ENCODE measurements around the gene PRR35. TPM values are rescaled to one million over a fixed set of nuclear protein-coding genes. Genes with fewer than 3 reads are reported as not detected.
"Not testable (repeated sequence)": the region's sequence is repeated elsewhere in the genome, so short reads cannot be mapped to it uniquely, and the experiment has no call there.

PRR35 gene
- total RNA-seq, 3 donors from 2014 or later = 0.08 to 0.11 (median 0.10) TPM

- no peaks in the 10 kb centered on the region for H3K9me3 Mint-ChIP-seq
- ATAC-seq (no peak), DNase-seq (no peak)
- H3K4me1 Mint-ChIP-seq (ENCODE audit: low read depth) = peaks cover 30% of the 10 kb centered on the region
- no peaks in the 10 kb centered on the region for H3K27me3 Mint-ChIP-seq (ENCODE audit: low read depth)
- no peak overlapping the region for H3K4me3 Mint-ChIP-seq
- H3K36me3 Mint-ChIP-seq (ENCODE audit: insufficient read depth) = peaks cover 5% of the 10 kb centered on the region
Observed at GRCh38 chr16:593406-593805, 33.2 kb downstream of the PRR35 start.

GRCh38 chr16:593807-594206, 33.6 kb downstream of the PRR35 start:
- no peaks in the 10 kb centered on the region for H3K27me3 Mint-ChIP-seq (ENCODE audit: low read depth)
- ATAC-seq = no peak
- H3K9me3 Mint-ChIP-seq = no peaks in the 10 kb centered on the region
- peaks cover 28% of the 10 kb centered on the region for H3K4me1 Mint-ChIP-seq (ENCODE audit: low read depth)
- no peak for DNase-seq
- H3K36me3 Mint-ChIP-seq (ENCODE audit: insufficient read depth) = peaks cover 5% of the 10 kb centered on the region
- no peak overlapping the region for H3K4me3 Mint-ChIP-seq

- DNase-seq (no peak), ATAC-seq (no peak)
- H3K4me1 Mint-ChIP-seq (ENCODE audit: low read depth) = peaks cover 28% of the 10 kb centered on the region
- H3K36me3 Mint-ChIP-seq (ENCODE audit: insufficient read depth) = peaks cover 5% of the 10 kb centered on the region
- H3K27me3 Mint-ChIP-seq (ENCODE audit: low read depth) = no peaks in the 10 kb centered on the region
- no peak overlapping the region for H3K4me3 Mint-ChIP-seq
- H3K9me3 Mint-ChIP-seq = no peaks in the 10 kb centered on the region
Observed at GRCh38 chr16:595094-595528, 34.9 kb downstream of the PRR35 start.

GRCh38 chr16:595942-596735, 35.9 kb downstream of the PRR35 start:
- no peaks in the 10 kb centered on the region for H3K27me3 Mint-ChIP-seq (ENCODE audit: low read depth)
- peaks cover 7% of the 10 kb centered on the region for H3K36me3 Mint-ChIP-seq (ENCODE audit: insufficient read depth)
- no peaks in the 10 kb centered on the region for H3K9me3 Mint-ChIP-seq
- ATAC-seq = no peak
- peaks cover 22% of the 10 kb centered on the region for H3K4me1 Mint-ChIP-seq (ENCODE audit: low read depth)
- no peak for DNase-seq
- no peak overlapping the region for H3K4me3 Mint-ChIP-seq

GRCh38 chr16:596736-597060, 36.5 kb downstream of the PRR35 start:
- no peak for DNase-seq
- Mint-ChIP-seq H3K27me3 (ENCODE audit: low read depth) (no peaks in the 10 kb centered on the region), H3K4me1 (ENCODE audit: low read depth) (peaks cover 19% of the 10 kb centered on the region), H3K4me3 (no peak overlapping the region), H3K9me3 (no peaks in the 10 kb centered on the region), H3K36me3 (ENCODE audit: insufficient read depth) (peaks cover 7% of the 10 kb centered on the region)
- ATAC-seq = no peak

GRCh38 chr16:597655-598054, 37.5 kb downstream of the PRR35 start:
- H3K4me1 Mint-ChIP-seq (ENCODE audit: low read depth) = peaks cover 13% of the 10 kb centered on the region
- not testable (repeated sequence) for ATAC-seq; H3K27me3 Mint-ChIP-seq (ENCODE audit: low read depth); H3K9me3 Mint-ChIP-seq; H3K4me3 Mint-ChIP-seq; H3K36me3 Mint-ChIP-seq (ENCODE audit: insufficient read depth); DNase-seq

GRCh38 chr16:598823-599739, 38.9 kb downstream of the PRR35 start:
- Mint-ChIP-seq H3K4me3 (no peak overlapping the region), H3K9me3 (no peaks in the 10 kb centered on the region), H3K36me3 (ENCODE audit: insufficient read depth) (peaks cover 5% of the 10 kb centered on the region), H3K4me1 (ENCODE audit: low read depth) (peaks cover 10% of the 10 kb centered on the region), H3K27me3 (ENCODE audit: low read depth) (no peaks in the 10 kb centered on the region)
- ATAC-seq (no peak), DNase-seq (no peak)

- Mint-ChIP-seq H3K9me3 (no peaks in the 10 kb centered on the region), H3K27me3 (ENCODE audit: low read depth) (no peaks in the 10 kb centered on the region), H3K36me3 (ENCODE audit: insufficient read depth) (peaks cover 4% of the 10 kb centered on the region), H3K4me1 (ENCODE audit: low read depth) (peaks cover 8% of the 10 kb centered on the region), H3K4me3 (no peak overlapping the region)
- ATAC-seq (no peak), DNase-seq (no peak)
Observed at GRCh38 chr16:600781-601180, 40.6 kb downstream of the PRR35 start.

- Mint-ChIP-seq H3K36me3 (ENCODE audit: insufficient read depth) (peaks cover 2% of the 10 kb centered on the region), H3K4me1 (ENCODE audit: low read depth) (peaks cover 6% of the 10 kb centered on the region), H3K9me3 (no peaks in the 10 kb centered on the region), H3K27me3 (ENCODE audit: low read depth) (no peaks in the 10 kb centered on the region), H3K4me3 (no peak overlapping the region)
- DNase-seq (no peak), ATAC-seq (no peak)
Observed at GRCh38 chr16:603933-604332, 43.7 kb downstream of the PRR35 start.

- no peak for ATAC-seq
- H3K4me1 Mint-ChIP-seq (ENCODE audit: low read depth) = peaks cover 10% of the 10 kb centered on the region
Observed at GRCh38 chr16:606656-607307, 46.6 kb downstream of the PRR35 start.

GRCh38 chr16:608019-608418, 47.8 kb downstream of the PRR35 start:
- DNase-seq (no peak), ATAC-seq (peak; percentile 74 to 78)
- peaks cover 10% of the 10 kb centered on the region for H3K4me1 Mint-ChIP-seq (ENCODE audit: low read depth)
- no peaks in the 10 kb centered on the region for H3K27me3 Mint-ChIP-seq (ENCODE audit: low read depth)
- no peaks in the 10 kb centered on the region for H3K9me3 Mint-ChIP-seq
- H3K36me3 Mint-ChIP-seq (ENCODE audit: insufficient read depth) = no peaks in the 10 kb centered on the region
- H3K4me3 Mint-ChIP-seq = no peak overlapping the region

More at GRCh38 chr16:606656-607307, 46.6 kb downstream of the PRR35 start:
- Mint-ChIP-seq H3K9me3 (no peaks in the 10 kb centered on the region), H3K4me3 (no peak overlapping the region), H3K36me3 (ENCODE audit: insufficient read depth) (no peaks in the 10 kb centered on the region), H3K27me3 (ENCODE audit: low read depth) (no peaks in the 10 kb centered on the region)
- DNase-seq = no peak

- peaks cover 8% of the 10 kb centered on the region for H3K4me1 Mint-ChIP-seq (ENCODE audit: low read depth)
- H3K36me3 Mint-ChIP-seq (ENCODE audit: insufficient read depth) = peaks cover 4% of the 10 kb centered on the region
- DNase-seq (no peak), ATAC-seq (no peak)
- no peaks in the 10 kb centered on the region for H3K9me3 Mint-ChIP-seq
- H3K4me3 Mint-ChIP-seq = no peak overlapping the region
- no peaks in the 10 kb centered on the region for H3K27me3 Mint-ChIP-seq (ENCODE audit: low read depth)
Observed at GRCh38 chr16:609316-609715, 49.1 kb downstream of the PRR35 start.

- no peak for ATAC-seq
- H3K4me3 Mint-ChIP-seq = no peak overlapping the region
- no peaks in the 10 kb centered on the region for H3K9me3 Mint-ChIP-seq
- peaks cover 7% of the 10 kb centered on the region for H3K36me3 Mint-ChIP-seq (ENCODE audit: insufficient read depth)
- H3K27me3 Mint-ChIP-seq (ENCODE audit: low read depth) = no peaks in the 10 kb centered on the region
- DNase-seq = no peak
- peaks cover 8% of the 10 kb centered on the region for H3K4me1 Mint-ChIP-seq (ENCODE audit: low read depth)
Observed at GRCh38 chr16:609984-610383, 49.8 kb downstream of the PRR35 start.

All from activated T-cell treated with anti-CD3 and anti-CD28 coated beads, Interleukin-2, amount 50 U/mL, for 4 hours (primary cell).